Measurements from ENCODE around the gene CLEC7A. TPM values are rescaled to one million over a fixed set of nuclear protein-coding genes. Genes with fewer than 3 reads are reported as not detected.

CLEC7A gene
- total RNA-seq, 1 donor = 0.36 TPM

GRCh38 chr12:10067942-10068341, 62.1 kb downstream of the CLEC7A start:
- Histone ChIP-seq H2AFZ (ENCODE audit: low read length) (no peak overlapping the region), H3K79me2 (ENCODE audit: insufficient read depth, low read length) (no peaks in the 10 kb centered on the region), H3K36me3 (ENCODE audit: insufficient read depth, low read length) (no peaks in the 10 kb centered on the region), H3K4me3 (ENCODE audit: insufficient read depth, low read length) (no peak overlapping the region), H3K4me1 (ENCODE audit: insufficient read depth, low read length) (no peaks in the 10 kb centered on the region), H4K20me1 (ENCODE audit: insufficient read depth, low read length) (no peaks in the 10 kb centered on the region), H3K27me3 (ENCODE audit: insufficient read depth, low read length) (no peaks in the 10 kb centered on the region), H3K4me2 (ENCODE audit: insufficient read depth, low read length) (no peak overlapping the region), H3K9me3 (ENCODE audit: low read depth, low read length) (no peaks in the 10 kb centered on the region), H3K27ac (ENCODE audit: low read depth, low read length) (no peak overlapping the region)
- TF ChIP-seq, protein P1, sequence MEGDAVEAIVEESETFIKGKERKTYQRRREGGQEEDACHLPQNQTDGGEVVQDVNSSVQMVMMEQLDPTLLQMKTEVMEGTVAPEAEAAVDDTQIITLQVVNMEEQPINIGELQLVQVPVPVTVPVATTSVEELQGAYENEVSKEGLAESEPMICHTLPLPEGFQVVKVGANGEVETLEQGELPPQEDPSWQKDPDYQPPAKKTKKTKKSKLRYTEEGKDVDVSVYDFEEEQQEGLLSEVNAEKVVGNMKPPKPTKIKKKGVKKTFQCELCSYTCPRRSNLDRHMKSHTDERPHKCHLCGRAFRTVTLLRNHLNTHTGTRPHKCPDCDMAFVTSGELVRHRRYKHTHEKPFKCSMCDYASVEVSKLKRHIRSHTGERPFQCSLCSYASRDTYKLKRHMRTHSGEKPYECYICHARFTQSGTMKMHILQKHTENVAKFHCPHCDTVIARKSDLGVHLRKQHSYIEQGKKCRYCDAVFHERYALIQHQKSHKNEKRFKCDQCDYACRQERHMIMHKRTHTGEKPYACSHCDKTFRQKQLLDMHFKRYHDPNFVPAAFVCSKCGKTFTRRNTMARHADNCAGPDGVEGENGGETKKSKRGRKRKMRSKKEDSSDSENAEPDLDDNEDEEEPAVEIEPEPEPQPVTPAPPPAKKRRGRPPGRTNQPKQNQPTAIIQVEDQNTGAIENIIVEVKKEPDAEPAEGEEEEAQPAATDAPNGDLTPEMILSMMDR (IDR thresholded peaks at IDR 0.05; ENCODE audit: extremely low read depth, low read depth, low read length) = no peak
- no peak for DNase-seq (ENCODE audit: insufficient read length, low spot score, missing footprints)

DNA sequence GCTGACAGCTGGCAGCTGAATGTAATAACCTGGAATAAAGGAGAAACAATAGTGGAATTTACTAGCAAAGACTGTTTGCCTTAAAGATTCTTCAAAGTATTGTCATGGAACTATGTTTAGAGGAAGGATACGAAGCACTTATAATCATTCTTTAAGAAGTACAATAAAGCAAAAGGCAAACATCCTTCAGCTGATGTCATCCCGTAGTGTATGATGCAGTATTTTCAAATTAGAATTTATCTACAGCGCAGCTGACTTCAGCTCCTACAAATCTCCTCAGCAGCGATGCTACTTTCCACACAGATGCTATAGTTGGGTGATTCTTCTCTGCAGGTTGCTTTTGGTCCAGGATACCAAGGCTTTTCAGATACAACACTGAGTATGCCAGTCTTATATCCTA, 62.7 kb downstream of the CLEC7A start:
- Histone ChIP-seq H4K20me1 (ENCODE audit: insufficient read depth, low read length) (no peaks in the 10 kb centered on the region), H3K27ac (ENCODE audit: low read depth, low read length) (no peak overlapping the region), H3K27me3 (ENCODE audit: insufficient read depth, low read length) (no peaks in the 10 kb centered on the region), H3K4me3 (ENCODE audit: insufficient read depth, low read length) (no peak overlapping the region), H3K4me2 (ENCODE audit: insufficient read depth, low read length) (no peak overlapping the region), H3K9me3 (ENCODE audit: low read depth, low read length) (no peaks in the 10 kb centered on the region), H3K36me3 (ENCODE audit: insufficient read depth, low read length) (no peaks in the 10 kb centered on the region), H2AFZ (ENCODE audit: low read length) (no peak overlapping the region), H3K79me2 (ENCODE audit: insufficient read depth, low read length) (no peaks in the 10 kb centered on the region), H3K4me1 (ENCODE audit: insufficient read depth, low read length) (no peaks in the 10 kb centered on the region)
- DNase-seq (ENCODE audit: insufficient read length, low spot score, missing footprints) = no peak
- TF ChIP-seq, protein P1 (IDR thresholded peaks at IDR 0.05; ENCODE audit: extremely low read depth, low read depth, low read length) = no peak

Other genes with a start within 250 kb of the CLEC7A start
- not detected in 2 replicates for gene KLRF2, start 248.7 kb downstream of the CLEC7A start, total RNA-seq
- not detected in 2 replicates for gene CLEC2A, start 197.8 kb downstream of the CLEC7A start, total RNA-seq
- 0.29 and 0.72 TPM in 2 replicates for gene CLEC12A, start 158.8 kb downstream of the CLEC7A start, total RNA-seq
- gene CLEC1B, start 131.1 kb downstream of the CLEC7A start, total RNA-seq = not detected in 2 replicates
- not detected in 2 replicates for gene CLEC12B, start 119.6 kb downstream of the CLEC7A start, total RNA-seq
- gene CLEC9A, start 99.5 kb downstream of the CLEC7A start, total RNA-seq = not detected in 2 replicates
- gene CLEC1A, start 31.2 kb downstream of the CLEC7A start, total RNA-seq = under 0.01 TPM in 1 of 2 replicates, not detected in the other
- under 0.01 and 0.29 TPM in 2 replicates for gene OLR1, start 41.9 kb upstream of the CLEC7A start, total RNA-seq
- not detected in 2 replicates for gene TMEM52B, start 48.8 kb upstream of the CLEC7A start, total RNA-seq
- 64.2 and 65.9 TPM in 2 replicates for gene GABARAPL1, start 82.7 kb upstream of the CLEC7A start, total RNA-seq
- 0.29 and 0.36 TPM in 2 replicates for gene KLRD1, start 177.7 kb upstream of the CLEC7A start, total RNA-seq